Activated T-cell treated with anti-CD3 and anti-CD28 coated beads, Interleukin-2, amount 50 U/mL, for 72 hours (primary cell): Measurements from ENCODE around the gene SYTL4. TPM values are rescaled to one million over a fixed set of nuclear protein-coding genes. Genes with fewer than 3 reads are reported as not detected.

ENCODE experiments used
- ATAC-seq, 2 donors: fragments of 150-1000 bp; cut with Tn5 transposase; replicated peaks in 1 of 2; 2 replicates each; pipeline ENCODE4 v1.10.0; 2021; ENCODE audit warnings: moderate library complexity in 2 of 2, mild to moderate bottlenecking in 1 of 2
- DNase-seq, 2 donors: peaks; one replicate each; pipeline ENCODE4 v3.0.0; 2021 to 2022; ENCODE audit warnings: mixed read lengths in 1 of 2
- H3K27ac Mint-ChIP-seq: one replicate; pipeline ENCODE4 v1.8.0; 2022; ENCODE audit warnings: mild to moderate bottlenecking, moderate library complexity, mixed read lengths
- H3K27me3 Mint-ChIP-seq: one replicate; pipeline ENCODE4 v1.8.0; 2022; ENCODE audit warnings: low read depth, mixed read lengths
- H3K36me3 Mint-ChIP-seq, 2 donors: one replicate each; pipeline ENCODE4 v1.8.0; 2022; ENCODE audit warnings: mixed read lengths in 2 of 2, mild to moderate bottlenecking in 1 of 2; ENCODE audit not compliant: insufficient read depth in 2 of 2
- H3K4me1 Mint-ChIP-seq: one replicate; pipeline ENCODE4 v1.8.0; 2022; ENCODE audit warnings: low read depth, mixed read lengths
- H3K4me3 Mint-ChIP-seq, 2 donors: one replicate each; pipeline ENCODE4 v1.8.0; 2022; ENCODE audit warnings: mild to moderate bottlenecking in 2 of 2, mixed read lengths in 2 of 2, moderate library complexity in 2 of 2
- H3K9me3 Mint-ChIP-seq, 2 donors: one replicate each; pipeline ENCODE4 v1.8.0; 2022; ENCODE audit warnings: mixed read lengths in 2 of 2
- total RNA-seq, 2 donors: library from RNA; stranded (reverse); gene quantifications; one replicate each; pipeline ENCODE4 v1.2.3, GENCODE V29; 2022

The SYTL4 gene
- total RNA-seq, 2 donors from 2014 or later: not detected

GRCh38 chrX:100719139-100719538 is 12.8 kb downstream of the SYTL4 start:
- Mint-ChIP-seq H3K27ac (no peak overlapping the region), H3K9me3 (no peaks in the 10 kb centered on the region), H3K4me3 (no peak overlapping the region), H3K27me3 (peaks cover 34% of the 10 kb centered on the region), H3K4me1 (no peaks in the 10 kb centered on the region), H3K36me3 (no peaks in the 10 kb centered on the region)
- no peak for DNase-seq
- ATAC-seq: no peak

DNA sequence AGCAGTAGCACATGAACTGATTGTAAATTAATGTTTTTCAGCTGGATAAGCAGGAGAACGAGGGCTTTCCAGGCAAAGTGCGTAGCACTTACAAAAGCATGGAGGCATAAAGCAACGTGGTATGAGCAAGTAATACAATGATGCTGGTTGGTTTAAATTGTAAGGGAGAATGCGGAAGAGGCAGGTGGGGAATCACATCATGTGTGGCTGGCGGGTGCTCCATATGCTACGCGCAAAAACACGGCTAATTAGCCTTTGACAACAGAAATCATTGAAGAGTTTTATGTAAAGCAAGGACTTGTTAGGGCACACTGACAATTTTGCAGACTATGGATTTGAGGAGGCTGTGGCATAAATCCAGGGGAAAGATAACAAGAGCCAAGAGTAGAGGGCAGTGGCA is 14.6 kb downstream of the SYTL4 start:
- H3K4me1 Mint-ChIP-seq: no peaks in the 10 kb centered on the region
- peaks cover 30% of the 10 kb centered on the region for H3K27me3 Mint-ChIP-seq
- H3K4me3 Mint-ChIP-seq: no peak overlapping the region
- no peaks in the 10 kb centered on the region for H3K36me3 Mint-ChIP-seq
- no peaks in the 10 kb centered on the region for H3K9me3 Mint-ChIP-seq
- no peak for ATAC-seq
- no peak for DNase-seq
- no peak overlapping the region for H3K27ac Mint-ChIP-seq

- Mint-ChIP-seq H3K4me3 (no peak overlapping the region), H3K27ac (no peak overlapping the region), H3K36me3 (no peaks in the 10 kb centered on the region), H3K9me3 (no peaks in the 10 kb centered on the region), H3K4me1 (no peaks in the 10 kb centered on the region), H3K27me3 (peaks cover 63% of the 10 kb centered on the region)
- DNase-seq (no peak), ATAC-seq (no peak)
Measured at GRCh38 chrX:100710816-100711215, 21.1 kb downstream of the SYTL4 start.

DNA sequence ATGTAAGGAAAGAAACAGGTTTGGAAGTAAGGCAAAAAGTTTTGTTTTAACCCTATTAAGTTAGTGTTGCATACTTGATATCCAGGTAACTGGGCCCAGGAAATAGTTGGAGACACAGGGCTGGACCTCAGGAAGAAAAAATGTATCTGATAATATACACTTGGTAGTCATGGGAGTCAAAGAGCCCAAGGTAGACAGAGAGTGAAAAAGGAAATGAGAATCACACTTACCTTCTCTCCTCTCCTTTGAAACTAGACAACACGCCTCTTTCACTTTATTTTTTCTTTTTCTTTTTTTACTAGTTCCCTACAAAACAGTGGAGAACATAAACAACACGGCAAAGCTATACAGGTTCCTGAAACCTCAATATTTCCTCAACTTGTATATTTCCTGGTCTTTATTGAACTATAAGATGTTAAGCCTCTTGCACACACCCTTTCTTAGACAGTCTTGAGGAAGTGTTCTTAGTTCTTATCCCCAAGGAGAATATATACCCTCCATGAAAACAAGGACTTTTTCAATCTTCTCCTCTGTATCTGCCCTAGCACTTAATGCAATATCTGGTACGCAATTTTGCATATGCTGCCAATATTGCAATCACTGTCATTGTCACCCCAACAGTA is 27.2 kb downstream of the SYTL4 start:
- Mint-ChIP-seq H3K4me1 (no peaks in the 10 kb centered on the region), H3K4me3 (no peak overlapping the region), H3K27me3 (peaks cover 73% of the 10 kb centered on the region), H3K27ac (no peak overlapping the region), H3K9me3 (no peaks in the 10 kb centered on the region), H3K36me3 (no peaks in the 10 kb centered on the region)
- DNase-seq (no peak), ATAC-seq (no peak)

GRCh38 chrX:100700809-100701208 is 31.1 kb downstream of the SYTL4 start:
- Mint-ChIP-seq H3K4me1 (no peaks in the 10 kb centered on the region), H3K27ac (no peak overlapping the region), H3K9me3 (no peaks in the 10 kb centered on the region), H3K4me3 (no peak overlapping the region), H3K36me3 (no peaks in the 10 kb centered on the region), H3K27me3 (peaks cover 69% of the 10 kb centered on the region)
- no peak for DNase-seq
- ATAC-seq: peak; percentile 60 to 74

DNA sequence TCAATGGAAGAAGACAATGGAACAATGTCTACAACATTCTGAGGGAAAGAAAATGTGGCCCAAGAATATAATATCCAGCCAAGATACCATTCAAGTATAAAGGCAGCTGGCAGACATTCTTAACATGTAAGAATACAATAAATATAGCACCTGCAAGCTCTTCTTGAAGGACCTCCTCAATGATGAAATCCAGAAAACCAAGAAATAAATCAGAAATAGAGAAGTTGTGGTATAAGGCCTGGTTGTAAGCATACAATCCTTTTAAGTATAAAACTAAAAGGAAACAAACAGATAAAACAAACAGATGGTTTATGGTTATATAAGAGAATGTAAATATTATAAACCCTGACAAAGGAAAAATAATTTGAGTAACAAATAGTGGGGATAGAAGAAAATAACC is 33.4 kb downstream of the SYTL4 start:
- Mint-ChIP-seq H3K4me3 (no peak overlapping the region), H3K36me3 (no peaks in the 10 kb centered on the region), H3K27me3 (peaks cover 72% of the 10 kb centered on the region), H3K4me1 (peaks cover 9% of the 10 kb centered on the region), H3K9me3 (no peaks in the 10 kb centered on the region), H3K27ac (no peak overlapping the region)
- no peak for ATAC-seq
- no peak for DNase-seq

- Mint-ChIP-seq H3K27ac (peak overlapping the region; percentile 6), H3K4me1 (peaks cover 9% of the 10 kb centered on the region), H3K9me3 (no peaks in the 10 kb centered on the region), H3K4me3 (no peak overlapping the region), H3K27me3 (peaks cover 77% of the 10 kb centered on the region), H3K36me3 (no peaks in the 10 kb centered on the region)
- ATAC-seq (peak; percentile 44 to 67), DNase-seq (no peak)
Measured at GRCh38 chrX:100696699-100697351, 35.1 kb downstream of the SYTL4 start.

DNA sequence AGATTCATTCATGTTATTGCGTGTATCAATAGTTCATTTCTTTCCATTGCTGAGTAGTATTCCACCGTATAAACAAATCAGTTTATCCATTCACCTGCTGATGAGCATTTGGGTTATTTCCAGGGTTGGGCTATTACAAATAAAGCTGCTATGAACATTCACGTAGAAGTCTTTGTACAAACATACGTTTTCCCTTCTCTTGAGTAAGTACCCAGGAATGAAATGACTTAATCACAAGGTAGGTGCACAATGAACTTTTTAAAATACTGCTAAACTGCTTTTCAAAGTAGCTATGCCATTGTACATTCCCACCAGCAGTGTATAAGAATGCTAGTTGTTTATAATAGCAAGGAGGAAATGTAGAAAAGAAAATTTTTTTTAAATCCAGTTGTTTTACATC is 35.9 kb downstream of the SYTL4 start:
- H3K4me3 Mint-ChIP-seq: no peak overlapping the region
- DNase-seq (no peak), ATAC-seq (no peak)
- peaks cover 9% of the 10 kb centered on the region for H3K4me1 Mint-ChIP-seq
- no peak overlapping the region for H3K27ac Mint-ChIP-seq
- H3K27me3 Mint-ChIP-seq: peaks cover 73% of the 10 kb centered on the region
- no peaks in the 10 kb centered on the region for H3K9me3 Mint-ChIP-seq
- H3K36me3 Mint-ChIP-seq: no peaks in the 10 kb centered on the region

DNA sequence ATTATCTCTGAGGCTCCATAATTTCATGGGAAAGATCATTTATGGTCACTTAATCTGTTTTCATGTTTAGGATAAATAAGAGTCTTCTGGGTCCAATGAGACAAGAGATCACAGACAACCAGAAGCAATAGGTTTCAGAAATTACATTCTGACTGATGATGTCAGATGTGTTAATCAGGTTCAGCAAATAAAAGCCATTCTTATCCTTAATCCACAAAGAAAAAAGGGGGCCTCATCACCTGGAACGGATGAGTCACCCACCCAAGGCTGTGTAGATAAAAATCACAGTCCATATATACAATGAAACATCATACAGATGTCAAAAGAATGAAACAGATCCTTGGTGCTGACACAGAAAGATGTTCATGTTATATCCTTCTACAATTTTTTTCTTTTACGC is 36.6 kb downstream of the SYTL4 start:
- no peak overlapping the region for H3K4me3 Mint-ChIP-seq
- H3K36me3 Mint-ChIP-seq: no peaks in the 10 kb centered on the region
- peak; percentile 36 to 51 for ATAC-seq
- no peak for DNase-seq
- no peaks in the 10 kb centered on the region for H3K9me3 Mint-ChIP-seq
- peaks cover 79% of the 10 kb centered on the region for H3K27me3 Mint-ChIP-seq
- H3K27ac Mint-ChIP-seq: no peak overlapping the region
- peaks cover 9% of the 10 kb centered on the region for H3K4me1 Mint-ChIP-seq

DNA sequence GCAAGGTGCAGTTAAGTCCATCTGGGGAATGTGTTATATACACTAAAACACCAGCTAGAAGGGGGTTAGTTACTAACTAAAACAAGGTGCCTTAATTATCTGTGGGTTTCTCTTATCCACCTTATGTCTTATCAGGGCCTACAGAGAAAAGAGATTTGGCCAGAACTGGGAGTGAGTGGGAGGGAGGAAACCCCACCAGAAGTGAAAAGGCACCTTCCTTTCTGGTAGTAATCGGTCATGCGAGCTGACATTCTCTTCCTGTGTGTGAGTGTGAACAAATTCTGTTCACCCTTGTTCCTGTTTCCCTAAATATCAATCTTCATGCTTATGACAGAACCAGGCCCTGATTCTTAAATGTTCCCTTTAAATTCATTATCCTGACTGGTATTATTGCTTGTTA is 44.4 kb downstream of the SYTL4 start:
- H3K36me3 Mint-ChIP-seq: no peaks in the 10 kb centered on the region
- H3K27me3 Mint-ChIP-seq: peaks cover 54% of the 10 kb centered on the region
- no peaks in the 10 kb centered on the region for H3K9me3 Mint-ChIP-seq
- peak; percentile 30 to 31 for ATAC-seq
- DNase-seq: no peak
- H3K4me3 Mint-ChIP-seq: peak overlapping the region in 1 of 2 donors; percentile 37
- H3K4me1 Mint-ChIP-seq: peaks cover 14% of the 10 kb centered on the region
- no peak overlapping the region for H3K27ac Mint-ChIP-seq

DNA sequence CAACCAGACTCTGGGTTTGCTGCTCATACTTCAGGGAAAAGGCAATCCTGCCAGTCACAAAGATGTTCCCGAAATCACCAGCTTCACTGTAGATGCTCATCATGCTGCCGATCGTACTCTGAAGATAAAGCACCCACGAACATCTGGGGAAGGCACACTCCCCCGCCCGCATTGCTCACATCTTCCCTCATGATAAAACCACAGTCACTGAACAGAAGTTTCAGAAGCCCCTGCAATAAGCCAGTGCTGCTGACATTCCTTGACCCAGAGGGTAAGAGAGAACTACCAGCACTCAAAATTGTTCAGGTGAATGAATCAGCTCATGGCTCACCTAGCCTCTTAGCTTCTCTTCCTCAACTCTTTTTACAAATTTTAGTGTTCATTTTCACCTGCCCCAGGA is 44.8 kb downstream of the SYTL4 start:
- H3K27ac Mint-ChIP-seq: no peak overlapping the region
- H3K4me3 Mint-ChIP-seq: peak overlapping the region; percentile 18 to 37
- peak in 1 of 2 donors; percentile 17 for DNase-seq
- ATAC-seq: peak; percentile 49 to 57
- H3K36me3 Mint-ChIP-seq: no peaks in the 10 kb centered on the region
- H3K27me3 Mint-ChIP-seq: peaks cover 49% of the 10 kb centered on the region
- H3K4me1 Mint-ChIP-seq: peaks cover 14% of the 10 kb centered on the region
- H3K9me3 Mint-ChIP-seq: no peaks in the 10 kb centered on the region

DNA sequence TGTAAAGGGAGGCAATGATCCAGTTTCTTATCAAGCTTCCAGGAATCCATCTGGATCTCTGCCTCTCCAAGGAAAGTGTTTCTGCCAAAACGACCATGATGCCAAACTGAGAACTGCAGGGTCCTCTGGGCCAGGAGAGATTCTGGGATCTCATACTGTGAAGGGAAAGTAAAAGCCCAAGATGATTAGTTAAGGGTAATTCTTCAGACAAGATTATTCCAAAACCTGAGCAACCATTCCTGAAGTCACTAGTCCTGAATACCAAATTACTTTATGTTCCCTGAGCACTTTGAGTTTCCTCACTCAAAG is 46.0 kb downstream of the SYTL4 start:
- no peaks in the 10 kb centered on the region for H3K9me3 Mint-ChIP-seq
- peaks cover 14% of the 10 kb centered on the region for H3K4me1 Mint-ChIP-seq
- DNase-seq (no peak), ATAC-seq (peak in 1 of 2 donors; percentile 7)
- no peak overlapping the region for H3K4me3 Mint-ChIP-seq
- no peak overlapping the region for H3K27ac Mint-ChIP-seq
- peaks cover 44% of the 10 kb centered on the region for H3K27me3 Mint-ChIP-seq
- H3K36me3 Mint-ChIP-seq: no peaks in the 10 kb centered on the region

- DNase-seq: peak; percentile 68 to 69
- ATAC-seq: peak; percentile 75 to 78
- H3K27ac Mint-ChIP-seq: no peak overlapping the region
- H3K27me3 Mint-ChIP-seq: peaks cover 44% of the 10 kb centered on the region
- H3K36me3 Mint-ChIP-seq: no peaks in the 10 kb centered on the region
- H3K4me1 Mint-ChIP-seq: peaks cover 14% of the 10 kb centered on the region
- no peaks in the 10 kb centered on the region for H3K9me3 Mint-ChIP-seq
- H3K4me3 Mint-ChIP-seq: no peak overlapping the region
Measured at GRCh38 chrX:100685284-100685996, 46.5 kb downstream of the SYTL4 start.
